Measurements from ENCODE around the gene TNFRSF9.

DNA sequence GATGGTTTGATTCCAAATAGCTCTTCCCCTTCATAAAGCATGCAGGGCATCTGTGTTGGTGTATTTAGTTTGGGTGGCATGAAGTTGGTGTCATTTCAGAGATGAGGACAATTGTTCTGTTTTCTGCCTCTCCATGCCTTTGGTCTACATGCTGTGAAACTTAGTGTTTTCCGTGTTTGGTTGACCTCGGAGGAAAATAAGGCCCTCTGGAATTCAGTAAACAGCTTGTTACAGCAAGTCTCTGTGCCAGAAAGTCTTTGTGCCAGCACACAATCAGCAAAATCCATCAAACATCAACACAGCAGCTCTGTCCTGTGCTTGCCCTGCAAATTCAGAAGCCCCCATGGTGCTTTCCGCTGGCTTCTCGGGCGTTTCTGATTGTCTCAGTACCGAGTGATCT is 30.4 kb upstream of the TNFRSF9 start:
- TF ChIP-seq, protein P1, sequence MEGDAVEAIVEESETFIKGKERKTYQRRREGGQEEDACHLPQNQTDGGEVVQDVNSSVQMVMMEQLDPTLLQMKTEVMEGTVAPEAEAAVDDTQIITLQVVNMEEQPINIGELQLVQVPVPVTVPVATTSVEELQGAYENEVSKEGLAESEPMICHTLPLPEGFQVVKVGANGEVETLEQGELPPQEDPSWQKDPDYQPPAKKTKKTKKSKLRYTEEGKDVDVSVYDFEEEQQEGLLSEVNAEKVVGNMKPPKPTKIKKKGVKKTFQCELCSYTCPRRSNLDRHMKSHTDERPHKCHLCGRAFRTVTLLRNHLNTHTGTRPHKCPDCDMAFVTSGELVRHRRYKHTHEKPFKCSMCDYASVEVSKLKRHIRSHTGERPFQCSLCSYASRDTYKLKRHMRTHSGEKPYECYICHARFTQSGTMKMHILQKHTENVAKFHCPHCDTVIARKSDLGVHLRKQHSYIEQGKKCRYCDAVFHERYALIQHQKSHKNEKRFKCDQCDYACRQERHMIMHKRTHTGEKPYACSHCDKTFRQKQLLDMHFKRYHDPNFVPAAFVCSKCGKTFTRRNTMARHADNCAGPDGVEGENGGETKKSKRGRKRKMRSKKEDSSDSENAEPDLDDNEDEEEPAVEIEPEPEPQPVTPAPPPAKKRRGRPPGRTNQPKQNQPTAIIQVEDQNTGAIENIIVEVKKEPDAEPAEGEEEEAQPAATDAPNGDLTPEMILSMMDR (IDR thresholded peaks at IDR 0.05), result no peak
- TF ChIP-seq POLR2A (IDR thresholded peaks at IDR 0.05), result no peak
- TF ChIP-seq POLR2AphosphoS5 (IDR thresholded peaks at IDR 0.05), result no peak

All from stomach (tissue), 4 donors.